DOHH2 (cell line): ENCODE data around the gene ANXA4.

ENCODE experiments used
- EZH2phosphoT487 ChIP-seq: fragments of 200-600 bp; sonication (generic); IDR thresholded peaks from 2 replicates; pipeline ENCODE4 v1.6.1; 2017; ENCODE audit warnings: borderline replicate concordance, mild to moderate bottlenecking, antibody characterized with exemption, low read length, moderate library complexity, mixed read lengths
- TF ChIP-seq, protein P1 (sequence below): fragments of 200-600 bp; sonication (generic); IDR thresholded peaks from one replicate; pipeline ENCODE4 v1.5.1; 2014; ENCODE audit warnings: antibody characterized with exemption, mild to moderate bottlenecking, low read depth, low read length; ENCODE audit not compliant: poor library complexity, severe bottlenecking

DNA sequence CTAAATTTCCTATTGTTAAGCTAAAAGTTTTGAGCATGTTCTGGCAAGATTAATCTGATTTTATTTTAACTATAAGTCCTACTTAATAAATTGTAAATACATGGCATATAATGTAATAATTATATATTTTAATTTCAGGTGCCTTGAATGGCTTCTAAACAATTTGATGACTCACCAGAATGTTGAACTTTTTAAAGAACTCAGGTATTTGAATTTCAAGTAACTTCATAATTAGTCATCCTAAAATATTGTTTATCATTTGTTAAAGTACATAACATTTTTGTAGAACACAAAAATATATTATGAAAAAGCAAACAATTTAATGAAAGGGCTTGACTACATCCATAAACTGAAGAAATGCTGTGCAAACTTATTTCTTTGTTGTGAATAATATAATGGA lies 102.1 kb downstream of the ANXA4 start:
- TF ChIP-seq, protein P1, sequence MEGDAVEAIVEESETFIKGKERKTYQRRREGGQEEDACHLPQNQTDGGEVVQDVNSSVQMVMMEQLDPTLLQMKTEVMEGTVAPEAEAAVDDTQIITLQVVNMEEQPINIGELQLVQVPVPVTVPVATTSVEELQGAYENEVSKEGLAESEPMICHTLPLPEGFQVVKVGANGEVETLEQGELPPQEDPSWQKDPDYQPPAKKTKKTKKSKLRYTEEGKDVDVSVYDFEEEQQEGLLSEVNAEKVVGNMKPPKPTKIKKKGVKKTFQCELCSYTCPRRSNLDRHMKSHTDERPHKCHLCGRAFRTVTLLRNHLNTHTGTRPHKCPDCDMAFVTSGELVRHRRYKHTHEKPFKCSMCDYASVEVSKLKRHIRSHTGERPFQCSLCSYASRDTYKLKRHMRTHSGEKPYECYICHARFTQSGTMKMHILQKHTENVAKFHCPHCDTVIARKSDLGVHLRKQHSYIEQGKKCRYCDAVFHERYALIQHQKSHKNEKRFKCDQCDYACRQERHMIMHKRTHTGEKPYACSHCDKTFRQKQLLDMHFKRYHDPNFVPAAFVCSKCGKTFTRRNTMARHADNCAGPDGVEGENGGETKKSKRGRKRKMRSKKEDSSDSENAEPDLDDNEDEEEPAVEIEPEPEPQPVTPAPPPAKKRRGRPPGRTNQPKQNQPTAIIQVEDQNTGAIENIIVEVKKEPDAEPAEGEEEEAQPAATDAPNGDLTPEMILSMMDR: no peak
- no peak for TF ChIP-seq EZH2phosphoT487
